GM23338 (cell line): Measurements from ENCODE around the gene RRP12. TPM values are rescaled to one million over a fixed set of nuclear protein-coding genes. Genes with fewer than 3 reads are reported as not detected.
A peak's percentile ranks its signal among the peaks of the same experiment; 100 is the strongest.

ENCODE experiments used
- ATAC-seq: fragments of 200-7000 bp; cut with Tn5 transposase; 3 replicates; pipeline ENCODE4 v1.9.1; 2020
- DNase-seq: peaks from one replicate; pipeline ENCODE4 v3.0.0-alpha.2; 2015; ENCODE audit warnings: low spot score
- H2AFZ ChIP-seq: fragments of 200-600 bp; sonication (generic); 2 replicates; pipeline ENCODE4 v1.8.0; 2016; ENCODE audit warnings: antibody characterized with exemption, mild to moderate bottlenecking, moderate library complexity
- H3F3A ChIP-seq: fragments of 200-600 bp; sonication (generic); replicated peaks from 2 replicates; pipeline ENCODE4 v1.8.0; 2017; ENCODE audit warnings: antibody characterized with exemption, mixed run types, low read depth
- H3K27ac ChIP-seq: fragments of 200-600 bp; sonication (generic); 2 replicates; pipeline ENCODE4 v1.6.1; 2016; ENCODE audit warnings: low read depth
- H3K27me3 ChIP-seq: fragments of 200-600 bp; sonication (generic); 2 replicates; pipeline ENCODE4 v1.8.0; 2016; ENCODE audit warnings: mild to moderate bottlenecking, mixed run types, moderate library complexity; ENCODE audit not compliant: insufficient read depth
- H3K36me3 ChIP-seq: fragments of 200-600 bp; sonication (generic); 2 replicates; pipeline ENCODE4 v1.8.0; 2016; ENCODE audit warnings: mild to moderate bottlenecking; ENCODE audit not compliant: insufficient read depth
- H3K4me1 ChIP-seq: fragments of 200-600 bp; sonication (generic); 2 replicates; pipeline ENCODE4 v1.8.0; 2016; ENCODE audit warnings: mild to moderate bottlenecking, moderate library complexity; ENCODE audit not compliant: insufficient read depth
- H3K4me2 ChIP-seq: fragments of 200-600 bp; sonication (generic); 2 replicates; pipeline ENCODE4 v1.7.1; 2017; ENCODE audit warnings: mixed run types
- H3K4me3 ChIP-seq: fragments of 200-600 bp; sonication (generic); 2 replicates; pipeline ENCODE4 v1.6.1; 2016; ENCODE audit warnings: mixed run types
- H3K79me2 ChIP-seq: fragments of 200-600 bp; sonication (generic); replicated peaks from 2 replicates; pipeline ENCODE4 v1.8.0; 2017; ENCODE audit warnings: mild to moderate bottlenecking; ENCODE audit not compliant: insufficient read depth
- H3K9me2 ChIP-seq: fragments of 200-600 bp; sonication (generic); 2 replicates; pipeline ENCODE4 v1.8.0; 2017; ENCODE audit not compliant: insufficient read depth
- H4K20me1 ChIP-seq: fragments of 200-600 bp; sonication (generic); replicated peaks from 2 replicates; pipeline ENCODE4 v1.8.0; 2017; ENCODE audit warnings: mild to moderate bottlenecking; ENCODE audit not compliant: insufficient read depth
- H3K27ac Mint-ChIP-seq: 2 replicates; pipeline ENCODE4 v1.8.0; 2020; ENCODE audit warnings: inconsistent platforms, mild to moderate bottlenecking, moderate library complexity, mixed read lengths
- H3K27me3 Mint-ChIP-seq: 3 replicates; pipeline ENCODE4 v1.8.0; 2022; ENCODE audit warnings: low read depth, mild to moderate bottlenecking, moderate library complexity, mixed read lengths, inconsistent platforms; ENCODE audit not compliant: insufficient read depth, poor library complexity
- H3K36me3 Mint-ChIP-seq: 3 replicates; pipeline ENCODE4 v1.8.0; 2021; ENCODE audit warnings: low read depth, mild to moderate bottlenecking, inconsistent platforms, moderate library complexity, mixed read lengths
- H3K4me1 Mint-ChIP-seq: 3 replicates; pipeline ENCODE4 v1.8.0; 2020; ENCODE audit warnings: mild to moderate bottlenecking, inconsistent platforms, mixed read lengths
- H3K4me3 Mint-ChIP-seq: 3 replicates; pipeline ENCODE4 v1.8.0; 2021; ENCODE audit warnings: moderate library complexity, mild to moderate bottlenecking, inconsistent platforms, mixed read lengths
- H3K9me3 Mint-ChIP-seq: 3 replicates; pipeline ENCODE4 v1.8.0; 2020; ENCODE audit warnings: moderate library complexity, mild to moderate bottlenecking, inconsistent platforms, mixed read lengths
- CREB1 ChIP-seq: fragments of 250-450 bp; sonication (Bioruptor Pico); IDR thresholded peaks from 2 replicates; pipeline ENCODE4 v1.5.0; 2020; ENCODE audit warnings: low read depth, mild to moderate bottlenecking, moderate library complexity
- CTCF ChIP-seq, 2 experiments: fragments of 200-600 bp in 1 of 2; sonication (generic) in 1 of 2; conservative IDR thresholded peaks; 2 replicates each; pipeline versions ENCODE4 v1.5.1 to v1.6.1; 2016 to 2017; ENCODE audit warnings: antibody characterized with exemption in 2 of 2, low read depth in 2 of 2, mild to moderate bottlenecking in 2 of 2, moderate library complexity in 1 of 2
- ETS1 ChIP-seq: IDR thresholded peaks from 2 replicates; pipeline ENCODE4 v1.6.1; 2016; ENCODE audit warnings: antibody characterized with exemption
- EZH2 ChIP-seq: fragments of 200-600 bp; sonication (generic); IDR thresholded peaks from one replicate; pipeline ENCODE4 v1.8.0; 2017; ENCODE audit warnings: antibody characterized with exemption, mild to moderate bottlenecking, low read depth; ENCODE audit not compliant: unreplicated experiment
- EZH2phosphoT487 ChIP-seq: fragments of 200-600 bp; sonication (generic); IDR thresholded peaks from one replicate; pipeline ENCODE4 v1.8.1; 2018; ENCODE audit warnings: antibody characterized with exemption; ENCODE audit not compliant: unreplicated experiment
- NANOG ChIP-seq: IDR thresholded peaks from 2 replicates; pipeline ENCODE4 v1.6.1; 2016; ENCODE audit warnings: antibody characterized with exemption, borderline replicate concordance
- POLR2AphosphoS5 ChIP-seq: IDR thresholded peaks from 2 replicates; pipeline ENCODE4 v1.6.1; 2016; ENCODE audit warnings: antibody characterized with exemption, low read depth
- REST ChIP-seq: IDR thresholded peaks from one replicate; pipeline ENCODE4 v1.6.1; 2018; ENCODE audit warnings: antibody characterized with exemption; ENCODE audit not compliant: unreplicated experiment
- STAT1 ChIP-seq: IDR thresholded peaks from one replicate; pipeline ENCODE4 v1.6.1; 2016; ENCODE audit warnings: antibody characterized with exemption; ENCODE audit not compliant: unreplicated experiment
- polyA plus RNA-seq: library from polyadenylated mRNA; unstranded; fragments of >200 nt; fragmentation: Nextera tagmentation; extraction: Ambion mirVana; gene quantifications from 2 replicates; pipeline ENCODE4 v1.2.1, GENCODE V29; 2016
- total RNA-seq: library from RNA; depleted of rRNA; stranded (reverse); fragments of >200 nt; shearing (Covaris generic); gene quantifications from 2 replicates; pipeline ENCODE4 v1.2.3, GENCODE V29; 2014

The RRP12 gene
- total and polyA plus RNA-seq, 2 experiments from 2014 or later = 53.4 to 62.6 TPM

GRCh38 chr10:97363071-97363470 lies 38.1 kb downstream of the RRP12 start (continued):
- TF ChIP-seq REST (no peak), CTCF (conservative IDR thresholded peaks at IDR 0.05; ENCODE audit: low read depth in 2 of 2) (no peak), POLR2AphosphoS5 (no peak), ETS1 (no peak), EZH2 (no peak), NANOG (no peak), STAT1 (no peak), EZH2phosphoT487 (no peak), CREB1 (CRISPR knock-in tag) (no peak)

GRCh38 chr10:97362310-97363033 lies 38.7 kb downstream of the RRP12 start:
- no peaks in the 10 kb centered on the region; the same call in 1 of the 2 replicates for H4K20me1 ChIP-seq
- no peaks in the 10 kb centered on the region for H3K79me2 ChIP-seq
- no peaks in the 10 kb centered on the region for H3K4me1 ChIP-seq
- no peak overlapping the region for H3K27ac ChIP-seq
- H3F3A ChIP-seq = 0 out of 2 replicates have a peak, but pooled peaks cover 4% of the 10 kb centered on the region
- Mint-ChIP-seq H3K4me3 (no peak overlapping the region), H3K9me3 (no peaks in the 10 kb centered on the region; the same call in 2 of the 3 replicates), H3K27me3 (peaks cover 11% of the 10 kb centered on the region), H3K4me1 (no peaks in the 10 kb centered on the region; the same call in 2 of the 3 replicates), H3K27ac (no peak overlapping the region), H3K36me3 (peaks cover 73% of the 10 kb centered on the region)
- H3K4me2 ChIP-seq = no peak overlapping the region
- no peak overlapping the region for H3K4me3 ChIP-seq
- TF ChIP-seq STAT1 (no peak), CTCF (conservative IDR thresholded peaks at IDR 0.05; ENCODE audit: low read depth in 2 of 2) (0 out of 4 replicates have a peak, but pooled peaks of 1 of the 2 experiments have one; percentile 4)
- ATAC-seq (no peak), DNase-seq (no peak)
- H3K9me2 ChIP-seq = no peaks in the 10 kb centered on the region
- H2AFZ ChIP-seq = no peak overlapping the region
- H3K36me3 ChIP-seq = peaks cover 12% of the 10 kb centered on the region
- H3K27me3 ChIP-seq = no peaks in the 10 kb centered on the region
